Liver (tissue), 9 donors: ENCODE data around the gene DHX30. TPM values are rescaled to one million over a fixed set of nuclear protein-coding genes. Genes with fewer than 3 reads are reported as not detected.
"Not testable (repeated sequence)": the region's sequence is repeated elsewhere in the genome, so short reads cannot be mapped to it uniquely, and the experiment has no call there.

Experiments
- DNase-seq: peaks from one replicate; pipeline ENCODE4 v3.0.0-alpha.2; 2017; ENCODE audit warnings: low spot score
- H3K27ac ChIP-seq, 2 donors: one replicate each; pipeline ENCODE4 v1.7.0; 2013; ENCODE audit warnings: inconsistent platforms in 2 of 2, low read length in 2 of 2, control low read depth in 1 of 2, low read depth in 1 of 2, mild to moderate bottlenecking in 1 of 2
- H3K27me3 ChIP-seq, 4 donors: one replicate each; pipeline versions ENCODE4 v1.6.1 to v1.7.0; 2013; ENCODE audit warnings: low read length in 3 of 4, inconsistent platforms in 1 of 4, mild to moderate bottlenecking in 1 of 4, moderate library complexity in 1 of 4; ENCODE audit not compliant: control insufficient read depth in 4 of 4, insufficient read depth in 4 of 4
- H3K36me3 ChIP-seq, 4 donors: one replicate each; pipeline versions ENCODE4 v1.6.1 to v1.7.0; 2013; ENCODE audit warnings: low read length in 3 of 4, mild to moderate bottlenecking in 3 of 4, low read depth in 1 of 4, moderate library complexity in 1 of 4; ENCODE audit not compliant: control insufficient read depth in 4 of 4, insufficient read depth in 3 of 4
- H3K4me1 ChIP-seq, 4 donors: one replicate each; pipeline versions ENCODE4 v1.6.1 to v1.7.0; 2013; ENCODE audit warnings: low read length in 3 of 4, mild to moderate bottlenecking in 3 of 4, moderate library complexity in 1 of 4; ENCODE audit not compliant: control insufficient read depth in 4 of 4, insufficient read depth in 4 of 4
- H3K4me3 ChIP-seq, 3 donors: one replicate each; pipeline versions ENCODE4 v1.6.1 to v1.7.0; 2013; ENCODE audit warnings: low read length in 3 of 3, control low read depth in 1 of 3, low read depth in 1 of 3, mild to moderate bottlenecking in 1 of 3
- H3K9ac ChIP-seq, 2 donors: one replicate each; pipeline ENCODE4 v1.7.0; 2013; ENCODE audit warnings: low read length in 2 of 2, mild to moderate bottlenecking in 2 of 2, moderate library complexity in 2 of 2, control low read depth in 1 of 2, low read depth in 1 of 2
- H3K9me3 ChIP-seq, 4 donors: one replicate each; pipeline versions ENCODE4 v1.6.1 to v1.7.0; 2013; ENCODE audit warnings: low read length in 3 of 4; ENCODE audit not compliant: control insufficient read depth in 4 of 4
- EGR1 ChIP-seq, 2 donors: IDR thresholded peaks; 2 replicates each; pipeline ENCODE4 v1.6.1; 2016 to 2018; ENCODE audit warnings: antibody characterized with exemption in 2 of 2, low read depth in 2 of 2
- FOXA1 ChIP-seq: IDR thresholded peaks from 2 replicates; pipeline ENCODE4 v1.6.1; 2016; ENCODE audit warnings: antibody characterized with exemption
- FOXA2 ChIP-seq: IDR thresholded peaks from 2 replicates; pipeline ENCODE4 v1.6.1; 2016; ENCODE audit warnings: antibody characterized with exemption
- GABPA ChIP-seq, 2 donors: IDR thresholded peaks in 1 of 2; conservative IDR thresholded peaks in 1 of 2; 2 replicates each; pipeline ENCODE4 v1.6.1; 2016; ENCODE audit warnings: antibody characterized with exemption in 2 of 2, mild to moderate bottlenecking in 1 of 2, moderate library complexity in 1 of 2
- HNF4G ChIP-seq: IDR thresholded peaks from 2 replicates; pipeline ENCODE4 v1.6.1; 2016; ENCODE audit warnings: antibody characterized with exemption
- JUND ChIP-seq, 2 donors: IDR thresholded peaks; 2 replicates each; pipeline ENCODE4 v1.6.1; 2016; ENCODE audit warnings: antibody characterized with exemption in 2 of 2
- RAD21 ChIP-seq, 2 donors: IDR thresholded peaks; 2 replicates each; pipeline ENCODE4 v1.6.1; 2016; ENCODE audit warnings: antibody characterized with exemption in 2 of 2, mild to moderate bottlenecking in 2 of 2
- RXRA ChIP-seq, 2 donors: IDR thresholded peaks; 2 replicates each; pipeline ENCODE4 v1.6.1; 2017 to 2018; ENCODE audit warnings: antibody characterized with exemption in 2 of 2, mild to moderate bottlenecking in 1 of 2
- SP1 ChIP-seq: IDR thresholded peaks from 2 replicates; pipeline ENCODE4 v1.6.1; 2018; ENCODE audit warnings: antibody characterized with exemption, mild to moderate bottlenecking
- TAF1 ChIP-seq: conservative IDR thresholded peaks from 2 replicates; pipeline ENCODE4 v1.6.1; 2016; ENCODE audit warnings: antibody characterized with exemption, mild to moderate bottlenecking
- YY1 ChIP-seq: IDR thresholded peaks from 2 replicates; pipeline ENCODE4 v1.6.1; 2016; ENCODE audit warnings: antibody characterized with exemption, mild to moderate bottlenecking
- WGBS: extraction: QIAGEN DNeasy Blood & Tissue Kit; methylation state at CpG from one replicate; pipeline ENCODE4 v1.1.7; 2013; 5-methylcytosine and 5-hydroxymethylcytosine counted together
- polyA plus RNA-seq, 2 donors: library from polyadenylated mRNA; stranded (reverse) in 1 of 2; unstranded in 1 of 2; fragments of 200-250 nt in 1 of 2; fragments of >200 nt in 1 of 2; fragmentation: Nextera tagmentation in 1 of 2; extraction: Ambion mirVana in 1 of 2; gene quantifications; one replicate each; pipeline versions ENCODE4 v1.2.1 to v1.2.3, GENCODE V29; 2013 to 2015
- total RNA-seq, 2 donors: library from RNA; depleted of rRNA; stranded (reverse); fragments of >200 nt; gene quantifications; one replicate each; pipeline ENCODE4 v1.2.3, GENCODE V29; 2014
- TF ChIP-seq, protein P1 (sequence below): IDR thresholded peaks from 2 replicates; pipeline ENCODE4 v1.6.1; 2016; ENCODE audit warnings: antibody characterized with exemption
- TF ChIP-seq, protein P2 (sequence below): fragments of 150-350 bp; IDR thresholded peaks from 2 replicates; pipeline ENCODE4 v1.5.1; 2017; ENCODE audit warnings: improper control_type of control experiment, low read depth, low read length; ENCODE audit not compliant: missing input control
- TF ChIP-seq, protein P3 (sequence below): IDR thresholded peaks from 2 replicates; pipeline ENCODE4 v1.6.1; 2016; ENCODE audit warnings: antibody characterized with exemption, mild to moderate bottlenecking
- donor health status: healthy.
- donor health status: healthy.
- donor health status: healthy.
- donor health status: healthy.
- donor health status: healthy.

DHX30 gene
- total and polyA plus RNA-seq, 4 donors = 18.3 to 39.9 (median 26.3) TPM

DNA sequence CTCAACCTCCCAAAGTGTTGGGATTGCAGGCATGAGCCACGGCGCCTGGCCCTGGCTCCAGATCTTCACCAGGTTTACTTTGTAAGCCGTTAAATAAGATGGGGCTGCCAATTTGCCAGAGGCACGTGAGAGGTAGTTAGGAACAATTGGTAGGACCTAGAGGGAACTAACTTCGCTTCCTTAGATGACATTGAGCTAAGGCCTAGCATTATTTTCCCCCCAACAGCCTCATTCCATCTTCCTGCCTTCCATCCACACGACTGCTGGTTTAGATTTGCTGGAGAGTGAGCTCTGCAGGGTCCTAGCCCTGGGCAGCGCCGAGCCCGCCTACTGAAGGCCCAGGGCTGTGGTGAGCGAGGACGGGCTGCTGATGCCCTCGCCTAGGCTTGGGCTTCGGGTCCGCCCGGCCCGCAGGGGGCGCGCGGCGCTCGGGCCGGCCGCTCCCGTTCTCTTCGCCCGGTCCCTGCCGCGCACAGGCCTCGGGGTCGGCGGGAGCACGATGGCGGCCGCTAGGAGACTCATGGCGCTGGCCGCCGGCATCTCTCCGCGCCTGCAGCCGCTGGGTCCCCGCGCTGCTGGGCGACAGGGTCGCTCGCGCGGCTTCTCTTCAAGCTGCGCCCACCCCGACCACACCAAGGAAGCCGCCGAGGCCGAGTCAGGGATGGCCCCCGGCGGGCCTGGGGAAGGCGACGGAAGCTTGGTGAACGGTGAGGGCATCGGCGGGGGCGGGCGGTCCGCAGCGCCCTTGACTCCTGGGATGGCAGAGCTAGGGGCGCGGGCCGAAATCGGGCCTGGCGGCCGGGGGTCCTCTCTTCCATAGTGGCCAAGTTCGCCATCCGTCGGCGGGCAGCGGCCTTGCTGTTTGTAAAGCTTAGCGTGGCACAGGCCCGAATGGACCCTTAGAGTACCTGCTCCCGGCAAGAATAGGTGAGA, 21.9 kb downstream of the DHX30 start:
- Histone ChIP-seq H3K36me3 (peaks cover 5 to 23% (median 17%) of the 10 kb centered on the region in 4 donors), H3K4me1 (peaks cover 13 to 21% (median 17%) of the 10 kb centered on the region in 4 donors), H3K9me3 (no peaks in the 10 kb centered on the region), H3K27me3 (no peaks in the 10 kb centered on the region), H3K9ac (peak overlapping the region; percentile 90 to 96), H3K27ac (peak overlapping the region; percentile 62 to 86), H3K4me3 (peak overlapping the region; percentile 98 to 99 (median 98))
- DNase-seq = peak; percentile 81
- whole genome bisulfite sequencing = 3% methylated on average over 77 of the region's 77 CpGs
- TF ChIP-seq, protein P1, sequence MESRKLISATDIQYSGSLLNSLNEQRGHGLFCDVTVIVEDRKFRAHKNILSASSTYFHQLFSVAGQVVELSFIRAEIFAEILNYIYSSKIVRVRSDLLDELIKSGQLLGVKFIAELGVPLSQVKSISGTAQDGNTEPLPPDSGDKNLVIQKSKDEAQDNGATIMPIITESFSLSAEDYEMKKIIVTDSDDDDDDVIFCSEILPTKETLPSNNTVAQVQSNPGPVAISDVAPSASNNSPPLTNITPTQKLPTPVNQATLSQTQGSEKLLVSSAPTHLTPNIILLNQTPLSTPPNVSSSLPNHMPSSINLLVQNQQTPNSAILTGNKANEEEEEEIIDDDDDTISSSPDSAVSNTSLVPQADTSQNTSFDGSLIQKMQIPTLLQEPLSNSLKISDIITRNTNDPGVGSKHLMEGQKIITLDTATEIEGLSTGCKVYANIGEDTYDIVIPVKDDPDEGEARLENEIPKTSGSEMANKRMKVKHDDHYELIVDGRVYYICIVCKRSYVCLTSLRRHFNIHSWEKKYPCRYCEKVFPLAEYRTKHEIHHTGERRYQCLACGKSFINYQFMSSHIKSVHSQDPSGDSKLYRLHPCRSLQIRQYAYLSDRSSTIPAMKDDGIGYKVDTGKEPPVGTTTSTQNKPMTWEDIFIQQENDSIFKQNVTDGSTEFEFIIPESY = no peak
- TF ChIP-seq RAD21 (IDR thresholded peaks at IDR 0.05) (peak in 1 of 2 donors; percentile 52), EGR1 (IDR thresholded peaks at IDR 0.05; ENCODE audit: low read depth in 2 of 2) (no peak), YY1 (peak; percentile 74)
- TF ChIP-seq, protein P2, sequence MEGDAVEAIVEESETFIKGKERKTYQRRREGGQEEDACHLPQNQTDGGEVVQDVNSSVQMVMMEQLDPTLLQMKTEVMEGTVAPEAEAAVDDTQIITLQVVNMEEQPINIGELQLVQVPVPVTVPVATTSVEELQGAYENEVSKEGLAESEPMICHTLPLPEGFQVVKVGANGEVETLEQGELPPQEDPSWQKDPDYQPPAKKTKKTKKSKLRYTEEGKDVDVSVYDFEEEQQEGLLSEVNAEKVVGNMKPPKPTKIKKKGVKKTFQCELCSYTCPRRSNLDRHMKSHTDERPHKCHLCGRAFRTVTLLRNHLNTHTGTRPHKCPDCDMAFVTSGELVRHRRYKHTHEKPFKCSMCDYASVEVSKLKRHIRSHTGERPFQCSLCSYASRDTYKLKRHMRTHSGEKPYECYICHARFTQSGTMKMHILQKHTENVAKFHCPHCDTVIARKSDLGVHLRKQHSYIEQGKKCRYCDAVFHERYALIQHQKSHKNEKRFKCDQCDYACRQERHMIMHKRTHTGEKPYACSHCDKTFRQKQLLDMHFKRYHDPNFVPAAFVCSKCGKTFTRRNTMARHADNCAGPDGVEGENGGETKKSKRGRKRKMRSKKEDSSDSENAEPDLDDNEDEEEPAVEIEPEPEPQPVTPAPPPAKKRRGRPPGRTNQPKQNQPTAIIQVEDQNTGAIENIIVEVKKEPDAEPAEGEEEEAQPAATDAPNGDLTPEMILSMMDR = peak; percentile 79

DNA sequence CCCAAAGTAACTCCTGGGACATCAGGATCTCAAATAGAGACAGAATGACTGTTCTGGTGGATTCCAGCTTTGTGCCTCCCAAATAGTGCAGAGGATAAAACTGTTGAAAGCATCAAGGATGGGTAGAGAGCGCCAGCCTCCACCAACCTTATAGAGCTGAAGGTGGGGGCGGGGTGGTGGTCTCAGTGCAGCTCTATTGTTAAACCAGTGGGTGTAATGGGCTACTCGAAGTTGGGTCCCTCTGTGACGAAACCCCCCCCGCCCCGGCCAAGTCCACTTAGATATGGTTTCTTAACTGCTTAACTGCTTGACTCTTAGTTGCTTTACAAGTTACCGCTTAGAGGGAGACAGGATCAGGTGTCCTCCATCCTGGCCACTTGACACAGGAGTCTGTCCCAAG, 22.7 kb downstream of the DHX30 start:
- peak overlapping the region; percentile 98 to 99 (median 98) for H3K4me3 ChIP-seq
- TF ChIP-seq HNF4G (no peak), RAD21 (IDR thresholded peaks at IDR 0.05) (no peak), YY1 (no peak), EGR1 (IDR thresholded peaks at IDR 0.05; ENCODE audit: low read depth in 2 of 2) (no peak), JUND (IDR thresholded peaks at IDR 0.05) (no peak), FOXA1 (no peak), SP1 (no peak), FOXA2 (no peak), GABPA (IDR thresholded peaks at IDR 0.05 in 1 of 2, conservative IDR thresholded peaks at IDR 0.05 in 1 of 2) (no peak), RXRA (IDR thresholded peaks at IDR 0.05) (no peak), TAF1 (no peak)
- TF ChIP-seq, protein P1 = no peak
- TF ChIP-seq, protein P3, sequence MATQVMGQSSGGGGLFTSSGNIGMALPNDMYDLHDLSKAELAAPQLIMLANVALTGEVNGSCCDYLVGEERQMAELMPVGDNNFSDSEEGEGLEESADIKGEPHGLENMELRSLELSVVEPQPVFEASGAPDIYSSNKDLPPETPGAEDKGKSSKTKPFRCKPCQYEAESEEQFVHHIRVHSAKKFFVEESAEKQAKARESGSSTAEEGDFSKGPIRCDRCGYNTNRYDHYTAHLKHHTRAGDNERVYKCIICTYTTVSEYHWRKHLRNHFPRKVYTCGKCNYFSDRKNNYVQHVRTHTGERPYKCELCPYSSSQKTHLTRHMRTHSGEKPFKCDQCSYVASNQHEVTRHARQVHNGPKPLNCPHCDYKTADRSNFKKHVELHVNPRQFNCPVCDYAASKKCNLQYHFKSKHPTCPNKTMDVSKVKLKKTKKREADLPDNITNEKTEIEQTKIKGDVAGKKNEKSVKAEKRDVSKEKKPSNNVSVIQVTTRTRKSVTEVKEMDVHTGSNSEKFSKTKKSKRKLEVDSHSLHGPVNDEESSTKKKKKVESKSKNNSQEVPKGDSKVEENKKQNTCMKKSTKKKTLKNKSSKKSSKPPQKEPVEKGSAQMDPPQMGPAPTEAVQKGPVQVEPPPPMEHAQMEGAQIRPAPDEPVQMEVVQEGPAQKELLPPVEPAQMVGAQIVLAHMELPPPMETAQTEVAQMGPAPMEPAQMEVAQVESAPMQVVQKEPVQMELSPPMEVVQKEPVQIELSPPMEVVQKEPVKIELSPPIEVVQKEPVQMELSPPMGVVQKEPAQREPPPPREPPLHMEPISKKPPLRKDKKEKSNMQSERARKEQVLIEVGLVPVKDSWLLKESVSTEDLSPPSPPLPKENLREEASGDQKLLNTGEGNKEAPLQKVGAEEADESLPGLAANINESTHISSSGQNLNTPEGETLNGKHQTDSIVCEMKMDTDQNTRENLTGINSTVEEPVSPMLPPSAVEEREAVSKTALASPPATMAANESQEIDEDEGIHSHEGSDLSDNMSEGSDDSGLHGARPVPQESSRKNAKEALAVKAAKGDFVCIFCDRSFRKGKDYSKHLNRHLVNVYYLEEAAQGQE = no peak
- TF ChIP-seq, protein P2 = no peak
- H3K4me1 ChIP-seq = peaks cover 13 to 21% (median 17%) of the 10 kb centered on the region in 4 donors
- H3K27ac ChIP-seq = peak overlapping the region; percentile 62 to 86
- H3K36me3 ChIP-seq = peaks cover 7 to 23% (median 18%) of the 10 kb centered on the region in 4 donors
- no peaks in the 10 kb centered on the region for H3K9me3 ChIP-seq
- 20% methylated on average over 7 of the region's 7 CpGs for whole genome bisulfite sequencing
- H3K9ac ChIP-seq = peak overlapping the region; percentile 90 to 96
- no peak for DNase-seq
- H3K27me3 ChIP-seq = no peaks in the 10 kb centered on the region

DNA sequence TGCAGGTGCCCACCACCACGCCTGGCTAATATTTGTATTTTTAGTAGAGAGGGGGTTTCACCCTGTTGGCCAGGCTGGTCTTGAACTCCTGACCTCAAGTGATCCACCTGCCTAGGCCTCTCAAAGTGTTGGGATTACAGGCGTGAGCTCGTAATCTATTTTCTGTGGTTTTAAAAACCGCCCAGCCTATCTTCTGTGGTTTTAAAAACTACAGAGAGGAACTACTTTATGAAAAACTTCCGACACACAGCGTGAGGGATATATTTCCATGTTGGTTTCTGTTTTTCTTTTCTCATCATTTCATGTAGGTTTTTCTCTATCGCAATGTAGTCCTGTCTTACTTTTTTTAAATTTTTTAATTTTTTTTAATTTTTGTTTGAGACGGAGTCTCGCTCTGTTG, 26.5 kb downstream of the DHX30 start:
- DNase-seq, H3K9ac ChIP-seq, H3K27me3 ChIP-seq, H3K27ac ChIP-seq, H3K9me3 ChIP-seq, H3K4me3 ChIP-seq: not testable (repeated sequence)
- Histone ChIP-seq H3K36me3 (peaks cover 16 to 51% (median 37%) of the 10 kb centered on the region in 4 donors), H3K4me1 (peaks cover 7 to 17% (median 14%) of the 10 kb centered on the region in 4 donors)
- WGBS = 91% methylated on average over 9 of the region's 9 CpGs
